GM19463 (cell line): ENCODE measurements around the gene VSTM1.

ENCODE experiments used
- ATAC-seq: cut with Tn5 transposase; IDR thresholded peaks from one replicate; pipeline ENCODE4 v1.9.1; 2021; ENCODE audit warnings: mild to moderate bottlenecking, moderate library complexity; ENCODE audit not compliant: unreplicated experiment

The VSTM1 gene

GRCh38 chr19:54013866-54014265 lies 49.8 kb downstream of the VSTM1 start:
- no peak for ATAC-seq

GRCh38 chr19:54011507-54012211 lies 52.0 kb downstream of the VSTM1 start:
- no peak for ATAC-seq

GRCh38 chr19:54010474-54010873 lies 53.2 kb downstream of the VSTM1 start:
- ATAC-seq, result no peak

- ATAC-seq, result no peak
Measured at GRCh38 chr19:54009440-54009839, 54.3 kb downstream of the VSTM1 start.

- ATAC-seq, result no peak
Measured at GRCh38 chr19:54002495-54003315, 61.0 kb downstream of the VSTM1 start.

GRCh38 chr19:54001496-54001895 lies 62.2 kb downstream of the VSTM1 start:
- ATAC-seq, result no peak

GRCh38 chr19:53999694-54000093 lies 64.0 kb downstream of the VSTM1 start:
- no peak for ATAC-seq

- ATAC-seq, result no peak
Measured at GRCh38 chr19:53998223-53998622, 65.5 kb downstream of the VSTM1 start.

- ATAC-seq, result no peak
Measured at GRCh38 chr19:53994811-53995210, 68.9 kb downstream of the VSTM1 start.

- ATAC-seq, result no peak
Measured at GRCh38 chr19:53993448-53993847, 70.2 kb downstream of the VSTM1 start.

- ATAC-seq, result no peak
Measured at GRCh38 chr19:53992815-53993214, 70.9 kb downstream of the VSTM1 start.

- ATAC-seq, result no peak
Measured at GRCh38 chr19:53992211-53992610, 71.5 kb downstream of the VSTM1 start.

GRCh38 chr19:53991224-53992113 lies 72.2 kb downstream of the VSTM1 start, which contains the start of gene CACNG6:
Gene CACNG6, plus strand, starts transcription at chr19:53991637. Its CDS starts 1,241 bp downstream, at chr19:53992878.
- no peak for ATAC-seq
